Liver (tissue), 9 donors: ENCODE measurements around the gene MIEF2. TPM values are rescaled to one million over a fixed set of nuclear protein-coding genes. Genes with fewer than 3 reads are reported as not detected.
"Not testable (repeated sequence)": the region's sequence is repeated elsewhere in the genome, so short reads cannot be mapped to it uniquely, and the experiment has no call there.

Source experiments
- DNase-seq: peaks from one replicate; pipeline ENCODE4 v3.0.0-alpha.2; 2017; ENCODE audit warnings: low spot score
- H3K27ac ChIP-seq, 2 donors: one replicate each; pipeline ENCODE4 v1.7.0; 2013; ENCODE audit warnings: inconsistent platforms in 2 of 2, low read length in 2 of 2, control low read depth in 1 of 2, low read depth in 1 of 2, mild to moderate bottlenecking in 1 of 2
- H3K27me3 ChIP-seq, 4 donors: one replicate each; pipeline versions ENCODE4 v1.6.1 to v1.7.0; 2013; ENCODE audit warnings: low read length in 3 of 4, inconsistent platforms in 1 of 4, mild to moderate bottlenecking in 1 of 4, moderate library complexity in 1 of 4; ENCODE audit not compliant: control insufficient read depth in 4 of 4, insufficient read depth in 4 of 4
- H3K36me3 ChIP-seq, 4 donors: one replicate each; pipeline versions ENCODE4 v1.6.1 to v1.7.0; 2013; ENCODE audit warnings: low read length in 3 of 4, mild to moderate bottlenecking in 3 of 4, low read depth in 1 of 4, moderate library complexity in 1 of 4; ENCODE audit not compliant: control insufficient read depth in 4 of 4, insufficient read depth in 3 of 4
- H3K4me1 ChIP-seq, 4 donors: one replicate each; pipeline versions ENCODE4 v1.6.1 to v1.7.0; 2013; ENCODE audit warnings: low read length in 3 of 4, mild to moderate bottlenecking in 3 of 4, moderate library complexity in 1 of 4; ENCODE audit not compliant: control insufficient read depth in 4 of 4, insufficient read depth in 4 of 4
- H3K4me3 ChIP-seq, 3 donors: one replicate each; pipeline versions ENCODE4 v1.6.1 to v1.7.0; 2013; ENCODE audit warnings: low read length in 3 of 3, control low read depth in 1 of 3, low read depth in 1 of 3, mild to moderate bottlenecking in 1 of 3
- H3K9ac ChIP-seq, 2 donors: one replicate each; pipeline ENCODE4 v1.7.0; 2013; ENCODE audit warnings: low read length in 2 of 2, mild to moderate bottlenecking in 2 of 2, moderate library complexity in 2 of 2, control low read depth in 1 of 2, low read depth in 1 of 2
- H3K9me3 ChIP-seq, 4 donors: one replicate each; pipeline versions ENCODE4 v1.6.1 to v1.7.0; 2013; ENCODE audit warnings: low read length in 3 of 4; ENCODE audit not compliant: control insufficient read depth in 4 of 4
- FOXA2 ChIP-seq: IDR thresholded peaks from 2 replicates; pipeline ENCODE4 v1.6.1; 2016; ENCODE audit warnings: antibody characterized with exemption
- HNF4A ChIP-seq, 2 donors: conservative IDR thresholded peaks; 2 replicates each; pipeline ENCODE4 v1.6.1; 2016; ENCODE audit warnings: antibody characterized with exemption in 2 of 2, mild to moderate bottlenecking in 2 of 2
- HNF4G ChIP-seq: IDR thresholded peaks from 2 replicates; pipeline ENCODE4 v1.6.1; 2016; ENCODE audit warnings: antibody characterized with exemption
- RAD21 ChIP-seq, 2 donors: IDR thresholded peaks; 2 replicates each; pipeline ENCODE4 v1.6.1; 2016; ENCODE audit warnings: antibody characterized with exemption in 2 of 2, mild to moderate bottlenecking in 2 of 2
- SP1 ChIP-seq: IDR thresholded peaks from 2 replicates; pipeline ENCODE4 v1.6.1; 2018; ENCODE audit warnings: antibody characterized with exemption, mild to moderate bottlenecking
- TAF1 ChIP-seq: conservative IDR thresholded peaks from 2 replicates; pipeline ENCODE4 v1.6.1; 2016; ENCODE audit warnings: antibody characterized with exemption, mild to moderate bottlenecking
- YY1 ChIP-seq: IDR thresholded peaks from 2 replicates; pipeline ENCODE4 v1.6.1; 2016; ENCODE audit warnings: antibody characterized with exemption, mild to moderate bottlenecking
- WGBS: extraction: QIAGEN DNeasy Blood & Tissue Kit; methylation state at CpG from one replicate; pipeline ENCODE4 v1.1.7; 2013; 5-methylcytosine and 5-hydroxymethylcytosine counted together
- polyA plus RNA-seq, 2 donors: library from polyadenylated mRNA; stranded (reverse) in 1 of 2; unstranded in 1 of 2; fragments of 200-250 nt in 1 of 2; fragments of >200 nt in 1 of 2; fragmentation: Nextera tagmentation in 1 of 2; extraction: Ambion mirVana in 1 of 2; gene quantifications; one replicate each; pipeline versions ENCODE4 v1.2.1 to v1.2.3, GENCODE V29; 2013 to 2015
- total RNA-seq, 2 donors: library from RNA; depleted of rRNA; stranded (reverse); fragments of >200 nt; gene quantifications; one replicate each; pipeline ENCODE4 v1.2.3, GENCODE V29; 2014
- TF ChIP-seq, protein P1 (sequence below): IDR thresholded peaks from 2 replicates; pipeline ENCODE4 v1.6.1; 2016; ENCODE audit warnings: antibody characterized with exemption, mild to moderate bottlenecking
- TF ChIP-seq, protein P2 (sequence below): IDR thresholded peaks from 2 replicates; pipeline ENCODE4 v1.6.1; 2016; ENCODE audit warnings: antibody characterized with exemption
- TF ChIP-seq, protein P3 (sequence below): fragments of 150-350 bp; IDR thresholded peaks from 2 replicates; pipeline ENCODE4 v1.5.1; 2017; ENCODE audit warnings: improper control_type of control experiment, low read depth, low read length; ENCODE audit not compliant: missing input control
- donor health status: healthy.
- donor health status: healthy.
- donor health status: healthy.
- donor health status: healthy.
- donor health status: healthy.

Gene MIEF2
- 10 to 100 TPM in 1 of 2 donors, 1 to 10 TPM in 1; 7.4 to 11.1 TPM for total RNA-seq
- 1 to 10 TPM; 4.1 to 5.8 TPM for polyA plus RNA-seq

DNA sequence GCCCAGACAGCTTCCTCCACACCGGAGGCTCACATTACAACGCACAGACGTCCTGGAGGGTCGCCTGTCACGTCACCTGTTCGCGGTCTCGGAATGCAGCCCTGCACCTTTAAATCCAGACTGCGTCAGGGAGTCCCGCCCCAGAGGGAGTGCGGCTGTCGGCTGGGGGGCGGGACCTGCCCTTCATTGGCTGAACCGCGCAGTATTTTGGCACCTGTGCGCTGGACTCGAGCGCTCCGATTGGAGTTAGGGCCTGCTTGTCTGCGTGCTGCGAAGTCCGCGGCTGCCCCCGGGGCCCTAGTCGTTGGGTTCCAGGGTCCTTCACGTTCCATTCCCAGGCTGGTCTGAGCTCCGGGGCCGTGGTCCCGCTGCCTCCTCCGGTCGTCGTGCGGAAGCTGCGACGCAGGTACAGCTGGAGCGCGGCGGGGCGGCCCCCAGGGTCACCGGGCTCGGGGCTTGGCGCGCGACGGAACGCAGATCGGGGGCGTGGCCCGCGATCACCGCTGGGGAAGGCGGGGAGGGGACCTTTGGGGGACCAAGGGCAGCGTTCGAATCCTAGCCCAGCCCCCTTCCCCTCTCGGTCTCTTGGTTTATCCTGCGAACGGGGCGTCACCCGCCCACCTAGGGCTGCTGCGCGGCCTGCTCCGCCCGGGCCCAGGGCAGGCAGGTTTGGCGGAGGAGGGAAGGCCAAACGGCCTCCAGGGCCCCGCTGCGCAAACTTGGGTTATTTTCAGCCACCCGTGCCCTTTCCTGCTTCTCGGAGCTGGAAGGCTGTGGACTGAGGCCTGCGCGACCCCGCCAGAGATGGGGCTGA lies at the start of gene MIEF2:
Gene MIEF2, plus strand, starts transcription at position 331 of the 814 bp plus-strand sequence. CDS start 2,059 bp downstream, outside the sequence.
- Histone ChIP-seq H3K9ac (peak within 1 kb of the TSS; percentile 60 to 69), H3K36me3 (peaks cover 7 to 18% (median 12%) of the 10 kb centered on the region in 4 donors), H3K4me1 (peaks cover 24 to 46% (median 33%) of the 10 kb centered on the region in 4 donors), H3K27me3 (no peaks in the 10 kb centered on the region), H3K27ac (peak within 1 kb of the TSS; percentile 84 to 85), H3K9me3 (no peaks in the 10 kb centered on the region), H3K4me3 (peak within 1 kb of the TSS; percentile 80 to 83 (median 82))
- under 1% methylated on average over 72 of the region's 72 CpGs for WGBS
- DNase-seq: peak; percentile 90
- TF ChIP-seq, protein P1, sequence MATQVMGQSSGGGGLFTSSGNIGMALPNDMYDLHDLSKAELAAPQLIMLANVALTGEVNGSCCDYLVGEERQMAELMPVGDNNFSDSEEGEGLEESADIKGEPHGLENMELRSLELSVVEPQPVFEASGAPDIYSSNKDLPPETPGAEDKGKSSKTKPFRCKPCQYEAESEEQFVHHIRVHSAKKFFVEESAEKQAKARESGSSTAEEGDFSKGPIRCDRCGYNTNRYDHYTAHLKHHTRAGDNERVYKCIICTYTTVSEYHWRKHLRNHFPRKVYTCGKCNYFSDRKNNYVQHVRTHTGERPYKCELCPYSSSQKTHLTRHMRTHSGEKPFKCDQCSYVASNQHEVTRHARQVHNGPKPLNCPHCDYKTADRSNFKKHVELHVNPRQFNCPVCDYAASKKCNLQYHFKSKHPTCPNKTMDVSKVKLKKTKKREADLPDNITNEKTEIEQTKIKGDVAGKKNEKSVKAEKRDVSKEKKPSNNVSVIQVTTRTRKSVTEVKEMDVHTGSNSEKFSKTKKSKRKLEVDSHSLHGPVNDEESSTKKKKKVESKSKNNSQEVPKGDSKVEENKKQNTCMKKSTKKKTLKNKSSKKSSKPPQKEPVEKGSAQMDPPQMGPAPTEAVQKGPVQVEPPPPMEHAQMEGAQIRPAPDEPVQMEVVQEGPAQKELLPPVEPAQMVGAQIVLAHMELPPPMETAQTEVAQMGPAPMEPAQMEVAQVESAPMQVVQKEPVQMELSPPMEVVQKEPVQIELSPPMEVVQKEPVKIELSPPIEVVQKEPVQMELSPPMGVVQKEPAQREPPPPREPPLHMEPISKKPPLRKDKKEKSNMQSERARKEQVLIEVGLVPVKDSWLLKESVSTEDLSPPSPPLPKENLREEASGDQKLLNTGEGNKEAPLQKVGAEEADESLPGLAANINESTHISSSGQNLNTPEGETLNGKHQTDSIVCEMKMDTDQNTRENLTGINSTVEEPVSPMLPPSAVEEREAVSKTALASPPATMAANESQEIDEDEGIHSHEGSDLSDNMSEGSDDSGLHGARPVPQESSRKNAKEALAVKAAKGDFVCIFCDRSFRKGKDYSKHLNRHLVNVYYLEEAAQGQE: no peak
- TF ChIP-seq HNF4A (conservative IDR thresholded peaks at IDR 0.05) (peak in 1 of 2 donors; percentile 5), HNF4G (no peak), YY1 (peak; percentile 49), SP1 (peak; percentile 90), RAD21 (IDR thresholded peaks at IDR 0.05) (no peak), FOXA2 (no peak)
- TF ChIP-seq, protein P2, sequence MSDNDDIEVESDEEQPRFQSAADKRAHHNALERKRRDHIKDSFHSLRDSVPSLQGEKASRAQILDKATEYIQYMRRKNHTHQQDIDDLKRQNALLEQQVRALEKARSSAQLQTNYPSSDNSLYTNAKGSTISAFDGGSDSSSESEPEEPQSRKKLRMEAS: no peak

GRCh38 chr17:18213666-18214270 lies 46.7 kb upstream of the MIEF2 start:
- TF ChIP-seq, protein P3, sequence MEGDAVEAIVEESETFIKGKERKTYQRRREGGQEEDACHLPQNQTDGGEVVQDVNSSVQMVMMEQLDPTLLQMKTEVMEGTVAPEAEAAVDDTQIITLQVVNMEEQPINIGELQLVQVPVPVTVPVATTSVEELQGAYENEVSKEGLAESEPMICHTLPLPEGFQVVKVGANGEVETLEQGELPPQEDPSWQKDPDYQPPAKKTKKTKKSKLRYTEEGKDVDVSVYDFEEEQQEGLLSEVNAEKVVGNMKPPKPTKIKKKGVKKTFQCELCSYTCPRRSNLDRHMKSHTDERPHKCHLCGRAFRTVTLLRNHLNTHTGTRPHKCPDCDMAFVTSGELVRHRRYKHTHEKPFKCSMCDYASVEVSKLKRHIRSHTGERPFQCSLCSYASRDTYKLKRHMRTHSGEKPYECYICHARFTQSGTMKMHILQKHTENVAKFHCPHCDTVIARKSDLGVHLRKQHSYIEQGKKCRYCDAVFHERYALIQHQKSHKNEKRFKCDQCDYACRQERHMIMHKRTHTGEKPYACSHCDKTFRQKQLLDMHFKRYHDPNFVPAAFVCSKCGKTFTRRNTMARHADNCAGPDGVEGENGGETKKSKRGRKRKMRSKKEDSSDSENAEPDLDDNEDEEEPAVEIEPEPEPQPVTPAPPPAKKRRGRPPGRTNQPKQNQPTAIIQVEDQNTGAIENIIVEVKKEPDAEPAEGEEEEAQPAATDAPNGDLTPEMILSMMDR: no peak
- TF ChIP-seq HNF4G (no peak), TAF1 (no peak)
- Histone ChIP-seq H3K9ac (no peak overlapping the region), H3K36me3 (peaks cover 2 to 22% (median 15%) of the 10 kb centered on the region in 4 donors), H3K27ac (no peak overlapping the region), H3K4me3 (no peak overlapping the region), H3K4me1 (no peaks in the 10 kb centered on the region), H3K9me3 (no peaks in the 10 kb centered on the region), H3K27me3 (no peaks in the 10 kb centered on the region)
- 81% methylated on average over 7 of the region's 7 CpGs for WGBS
- DNase-seq: no peak

- not testable (repeated sequence) for H3K36me3 ChIP-seq, H3K9ac ChIP-seq, H3K27me3 ChIP-seq, H3K4me3 ChIP-seq, H3K27ac ChIP-seq, DNase-seq, H3K9me3 ChIP-seq, H3K4me1 ChIP-seq
- 83% methylated on average over 11 of the region's 11 CpGs for WGBS
Observed at GRCh38 chr17:18216906-18217305, 43.6 kb upstream of the MIEF2 start.
